Measurements from ENCODE around the gene RAD50.

The RAD50 gene

DNA sequence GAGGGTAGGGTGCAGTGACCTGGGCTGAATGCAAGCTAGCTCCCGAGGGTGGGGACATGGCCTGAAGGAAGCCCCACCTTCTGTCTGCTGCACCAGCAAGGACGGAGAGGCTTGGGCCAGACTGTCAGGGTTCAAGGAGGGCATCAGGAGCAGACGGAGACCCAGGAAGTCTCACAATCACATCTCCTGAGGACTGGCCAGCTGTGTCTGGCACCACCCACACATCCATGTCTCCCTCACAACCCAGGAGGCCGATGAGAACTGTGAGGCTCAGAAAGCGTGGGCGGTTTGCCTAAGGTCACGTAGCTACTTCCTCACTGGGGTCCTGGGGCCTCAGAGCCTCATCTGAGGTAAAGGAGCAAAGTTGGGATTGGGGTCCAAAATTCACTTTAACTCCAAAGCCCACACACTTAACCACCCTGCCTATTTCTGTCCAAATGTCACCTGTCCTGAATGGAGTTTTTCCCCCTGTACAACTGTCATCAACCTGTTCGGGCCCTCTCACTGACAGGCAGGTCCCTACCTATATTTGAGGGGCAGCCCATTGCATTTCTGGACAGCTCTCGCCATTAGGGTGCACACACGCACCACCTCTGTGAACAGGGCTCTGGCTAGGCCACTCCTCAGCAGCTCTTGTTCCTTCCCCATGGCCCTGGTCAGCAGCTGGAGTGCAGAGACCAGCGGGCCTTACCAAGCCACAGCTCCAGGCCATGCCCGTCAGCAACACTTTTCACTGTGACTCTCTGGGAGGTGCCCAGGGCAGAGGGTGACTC, 104.6 kb downstream of the RAD50 start:
- ATAC-seq (no peak), DNase-seq (peak; percentile 43)

DNA sequence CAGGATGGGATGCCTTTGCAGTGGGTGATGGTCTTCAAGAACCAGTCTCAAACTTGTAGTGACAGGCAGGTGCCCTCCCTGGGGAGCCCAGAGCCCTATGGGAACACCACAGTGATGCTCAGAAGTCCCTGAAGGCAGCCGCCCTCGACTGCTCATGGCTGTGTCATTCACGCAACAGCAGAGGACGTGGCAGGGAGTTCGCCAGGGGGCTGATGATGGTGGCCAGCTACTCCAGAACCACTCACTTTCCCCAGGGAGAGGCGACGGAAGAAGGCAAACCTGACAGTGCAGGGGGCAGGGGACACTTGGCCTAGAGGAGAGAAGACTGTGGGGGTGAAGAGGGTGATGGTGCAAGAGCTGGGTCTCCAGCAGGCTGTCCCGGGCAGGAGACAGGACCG, 105.2 kb downstream of the RAD50 start:
- no peak for DNase-seq
- ATAC-seq, result no peak

DNA sequence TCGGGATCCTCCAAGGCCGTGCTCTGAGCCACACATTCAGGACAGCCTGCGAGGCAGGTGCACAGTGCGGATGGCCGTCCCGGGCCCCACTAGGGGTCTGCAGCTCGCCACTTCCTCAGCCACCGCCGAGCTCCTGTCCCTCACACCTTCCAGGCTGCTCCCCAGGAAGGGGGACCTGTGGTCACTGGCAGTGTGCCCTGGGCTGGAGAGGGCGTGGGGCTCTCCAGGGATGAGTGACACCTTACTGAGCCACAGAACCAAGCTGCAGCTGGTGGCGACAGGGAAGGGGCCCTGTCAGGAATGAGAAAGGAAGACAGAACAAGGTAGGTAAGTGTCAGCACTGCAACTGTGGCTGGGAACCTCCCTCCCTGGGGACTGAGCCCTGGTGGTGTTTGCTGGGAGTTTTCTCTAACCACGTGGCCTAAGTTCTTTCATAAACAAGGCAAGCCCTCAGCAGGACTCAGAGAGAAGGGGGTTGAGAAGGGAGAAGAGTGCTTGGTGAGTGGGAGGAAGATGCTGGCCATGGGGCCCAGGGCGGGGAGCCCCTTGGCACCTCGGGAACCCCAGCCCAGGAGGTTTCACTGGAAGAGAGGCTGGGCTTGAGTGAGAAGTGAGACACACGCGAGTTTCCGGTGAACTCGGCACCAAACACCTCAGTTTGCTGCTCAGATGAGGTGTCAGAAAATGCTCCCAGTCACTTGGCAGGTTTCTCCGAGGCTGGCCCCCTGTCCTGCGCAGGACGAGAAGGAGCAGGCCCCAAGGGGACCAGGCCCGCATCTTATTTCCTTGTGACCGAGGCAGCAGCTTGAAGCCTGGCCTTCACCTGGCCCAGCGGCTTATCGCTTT, 106.4 kb downstream of the RAD50 start:
- ATAC-seq, result peak; percentile 64
- peak; percentile 56 for DNase-seq

DNA sequence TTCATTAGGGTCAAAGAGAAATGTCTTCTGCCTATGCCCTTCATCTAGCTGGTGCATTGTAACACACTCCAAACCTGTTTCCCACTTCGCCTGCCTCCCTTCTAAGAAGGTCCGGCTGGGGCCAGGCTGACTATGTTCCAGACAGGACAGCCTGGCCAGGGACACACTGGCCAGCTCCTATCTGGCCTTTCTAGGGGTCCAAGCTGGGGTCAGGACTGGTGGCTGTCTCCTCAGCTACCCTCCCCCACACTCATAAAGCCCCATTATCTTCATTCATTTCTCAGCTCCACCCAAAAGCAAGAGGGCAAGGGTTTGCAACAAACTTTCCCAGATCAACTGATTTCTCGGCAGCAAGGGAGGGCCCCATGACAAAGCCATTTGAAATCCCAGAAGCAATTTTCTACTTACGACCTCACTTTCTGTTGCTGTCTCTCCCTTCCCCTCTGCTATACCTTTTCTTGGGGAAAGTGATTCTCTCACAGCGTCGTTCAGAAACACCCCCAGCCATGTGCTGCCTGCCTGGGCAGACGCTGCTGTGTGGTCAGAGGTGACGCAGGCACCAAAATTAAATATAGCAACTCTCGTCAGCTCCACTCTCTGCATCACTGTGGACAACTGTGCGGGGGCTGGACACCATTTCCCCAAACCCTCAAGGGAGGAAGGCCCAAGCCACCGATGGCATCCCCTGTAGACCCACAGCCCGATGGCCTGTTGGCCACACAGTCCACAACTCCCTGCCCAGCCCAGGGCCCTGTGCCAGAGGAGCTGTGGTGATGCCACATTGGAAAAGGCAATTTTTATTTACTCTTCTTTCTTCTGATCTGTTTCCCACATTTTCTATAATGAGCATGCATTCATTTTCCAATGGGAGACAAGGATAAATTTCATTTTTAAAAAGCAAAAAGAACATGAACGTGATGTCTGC, 107.3 kb downstream of the RAD50 start:
- ATAC-seq, result peak; percentile 20
- no peak for DNase-seq

DNA sequence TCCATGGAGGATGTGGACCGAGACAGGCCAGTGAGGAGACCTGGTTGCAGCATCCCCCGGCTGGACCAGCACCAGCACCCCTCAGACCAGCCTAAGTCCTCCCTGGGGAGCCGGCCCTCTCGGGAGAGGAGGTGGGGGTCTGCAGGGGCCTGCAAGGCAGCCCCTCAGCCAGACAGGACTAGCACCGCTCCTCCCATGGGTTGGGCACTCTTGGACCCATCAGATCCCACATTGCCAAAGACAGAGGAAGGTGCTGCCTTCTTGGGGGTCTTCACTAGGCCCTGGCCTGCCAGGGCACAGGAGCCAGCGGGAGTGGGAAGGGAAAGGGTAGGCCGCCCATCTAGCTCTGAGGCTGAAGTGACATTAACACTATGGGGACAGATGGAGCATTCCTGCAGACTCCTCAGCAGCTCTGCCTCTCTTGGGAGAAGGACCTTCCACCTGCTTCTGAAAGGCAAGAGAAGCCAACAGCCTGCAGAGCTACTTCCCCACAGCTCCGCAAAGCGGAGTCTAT, 108.0 kb downstream of the RAD50 start:
- no peak for DNase-seq
- no peak for ATAC-seq

DNA sequence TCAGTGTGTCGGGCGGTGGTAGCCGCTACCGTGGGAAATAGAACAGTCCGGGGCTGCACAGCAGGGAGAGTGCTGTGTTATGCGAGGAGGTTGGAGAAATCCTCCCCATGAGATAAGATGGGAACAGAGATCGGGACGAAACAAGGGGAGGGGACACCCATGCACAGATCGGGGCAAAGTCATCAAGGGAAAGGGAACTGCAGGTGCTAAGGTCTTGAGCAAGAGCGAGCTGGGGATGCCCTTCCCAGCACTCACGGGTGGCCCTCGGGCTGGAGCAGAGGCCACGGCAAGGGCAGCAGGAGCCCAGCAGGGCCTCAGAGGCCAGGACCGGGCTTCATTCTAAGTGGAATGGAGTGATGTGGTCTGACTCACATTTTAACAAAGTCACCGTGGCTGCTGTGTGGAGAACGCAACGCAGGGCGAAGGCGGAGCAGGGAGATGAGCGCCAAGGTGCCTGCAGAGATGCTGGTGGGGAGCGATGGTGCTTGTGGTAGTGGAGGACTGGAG, 108.8 kb downstream of the RAD50 start:
- no peak for DNase-seq
- no peak for ATAC-seq

DNA sequence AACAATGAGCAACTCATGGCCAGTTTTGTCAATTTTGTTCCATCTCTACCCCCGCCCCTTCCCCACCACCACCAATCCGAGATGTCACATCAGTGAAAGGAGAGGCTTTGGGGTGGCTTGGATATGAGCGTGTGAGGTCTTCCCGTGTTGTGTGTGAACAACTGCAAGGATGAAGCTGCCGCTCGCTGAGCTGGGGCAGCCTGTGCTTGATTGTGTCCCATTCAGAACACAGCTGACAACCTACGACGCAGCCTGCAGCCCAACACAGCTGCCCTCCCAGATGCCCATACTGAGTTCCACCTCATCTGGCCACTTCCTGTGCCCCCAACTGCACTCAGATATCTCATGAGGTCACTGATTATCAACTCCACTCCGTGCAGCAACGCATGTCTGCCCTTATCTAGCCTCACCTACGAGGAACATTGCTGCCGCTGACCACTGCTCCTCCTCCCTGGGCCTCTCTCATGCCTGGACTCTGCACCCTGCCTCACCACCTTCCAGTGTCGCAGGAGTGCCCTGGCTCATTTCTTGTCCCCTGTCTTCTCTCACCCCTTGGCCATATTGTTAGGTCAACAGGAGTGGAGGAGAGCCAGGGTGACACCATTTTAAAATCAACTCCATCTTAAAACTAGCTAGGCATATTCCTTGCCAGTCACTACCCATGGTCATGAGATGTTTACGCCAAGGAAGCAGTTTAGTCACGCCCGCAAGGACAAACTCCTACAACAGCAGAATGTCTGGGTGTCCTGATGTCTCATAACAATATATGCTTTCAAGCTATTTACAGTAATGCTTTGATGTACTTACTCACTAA, 109.7 kb downstream of the RAD50 start:
- no peak for ATAC-seq
- DNase-seq, result no peak

DNA sequence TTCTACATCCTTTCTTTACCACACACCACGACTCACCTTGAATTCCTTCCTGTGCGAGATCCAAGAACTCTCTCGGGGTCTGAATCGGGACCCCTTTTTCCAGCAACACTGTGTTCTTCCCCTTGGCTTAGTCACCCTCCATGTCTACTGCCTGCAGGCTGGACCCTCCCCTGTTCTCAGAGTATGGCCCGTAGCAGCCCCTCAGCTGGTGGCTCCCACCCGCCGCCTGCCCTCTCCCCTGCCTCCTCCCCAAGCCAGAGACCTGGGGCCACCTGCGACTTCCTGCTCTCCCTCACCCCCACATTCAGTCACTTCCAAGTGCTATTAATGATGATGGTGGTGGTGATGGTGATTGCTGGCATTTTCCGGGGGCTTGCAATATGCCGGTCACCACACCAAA, 110.5 kb downstream of the RAD50 start:
- ATAC-seq (no peak), DNase-seq (no peak)

DNA sequence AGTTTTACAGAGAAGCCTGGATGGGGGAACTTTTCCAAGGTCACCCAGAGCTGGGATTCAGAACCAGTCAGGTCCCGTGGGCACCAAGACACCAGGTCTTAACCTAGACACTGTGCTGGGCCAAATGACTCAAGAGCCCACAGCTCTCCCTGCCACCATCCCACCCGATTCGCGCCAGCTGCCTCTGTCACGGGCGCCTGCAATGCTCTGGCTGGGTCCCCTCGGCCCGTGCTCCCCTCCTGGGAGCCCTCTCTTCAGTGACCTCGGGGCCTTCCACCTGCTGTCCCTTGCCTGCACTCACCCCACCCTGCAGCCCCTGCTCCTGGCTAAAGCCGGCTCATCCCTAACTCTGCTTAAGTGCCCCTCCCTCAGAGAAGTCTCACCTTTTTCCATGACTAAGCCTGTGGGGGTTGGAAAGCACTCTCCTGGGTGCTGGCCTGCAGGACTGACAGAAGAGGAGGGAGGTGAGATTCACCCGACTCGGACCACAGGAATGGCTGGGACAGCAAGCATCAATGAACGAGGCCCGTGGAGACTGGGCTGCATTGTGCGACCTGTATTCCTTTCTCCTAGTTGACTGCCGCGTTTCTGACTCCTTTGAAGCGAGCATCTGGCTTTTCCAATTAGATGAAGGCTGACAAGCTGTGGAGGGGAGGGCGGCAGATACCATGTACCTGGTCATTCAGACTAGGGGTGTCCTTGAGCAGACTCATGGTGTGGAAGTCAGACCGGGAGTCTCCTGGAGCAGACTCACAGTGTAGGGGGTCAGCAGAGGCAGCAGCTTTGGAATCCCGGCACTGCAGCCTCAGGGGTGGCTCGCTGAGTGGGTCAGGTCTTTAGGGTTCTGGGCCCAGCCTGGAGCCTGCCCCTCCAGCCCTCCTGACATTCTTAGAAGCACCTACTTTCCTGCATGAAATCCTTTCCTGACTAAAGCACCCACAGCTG, 111.3 kb downstream of the RAD50 start:
- no peak for DNase-seq

DNA sequence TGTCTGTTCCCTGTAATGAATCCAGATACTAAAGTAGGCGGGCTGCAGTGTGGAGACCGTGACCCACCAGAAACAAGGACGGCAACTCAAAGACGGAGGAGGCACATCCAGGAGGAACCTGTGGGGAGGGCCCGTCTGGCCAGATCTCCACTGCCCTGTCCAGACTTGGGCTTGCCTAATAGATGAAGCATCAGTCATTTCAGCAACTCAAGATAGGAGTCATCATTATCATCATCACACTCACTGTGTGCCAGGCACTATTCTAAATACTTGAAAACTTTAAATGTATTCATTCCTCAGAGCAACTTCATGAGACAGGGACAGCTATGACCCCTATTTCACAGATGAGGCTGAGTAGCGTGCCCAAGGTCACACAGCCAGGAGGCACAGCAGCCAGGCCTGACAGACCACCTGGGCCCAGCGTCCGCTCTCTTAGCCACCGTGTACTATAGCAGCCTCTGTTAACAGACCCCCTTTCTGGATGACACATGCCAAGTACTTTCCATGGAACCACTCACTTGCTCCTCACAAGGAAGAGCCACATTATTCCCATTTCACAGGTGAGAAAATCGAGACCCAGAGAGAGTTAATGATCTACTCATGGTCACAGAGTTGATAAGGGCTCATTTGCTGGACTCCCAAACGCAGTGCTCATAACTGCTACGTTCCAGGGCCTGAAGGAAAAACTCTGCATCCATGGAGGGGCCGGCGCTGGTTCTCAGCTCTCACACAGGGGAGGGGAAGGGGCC, 112.1 kb downstream of the RAD50 start:
- no peak for ATAC-seq

More for the DNA sequence above, 111.3 kb downstream of the RAD50 start:
- no peak for ATAC-seq

DNA sequence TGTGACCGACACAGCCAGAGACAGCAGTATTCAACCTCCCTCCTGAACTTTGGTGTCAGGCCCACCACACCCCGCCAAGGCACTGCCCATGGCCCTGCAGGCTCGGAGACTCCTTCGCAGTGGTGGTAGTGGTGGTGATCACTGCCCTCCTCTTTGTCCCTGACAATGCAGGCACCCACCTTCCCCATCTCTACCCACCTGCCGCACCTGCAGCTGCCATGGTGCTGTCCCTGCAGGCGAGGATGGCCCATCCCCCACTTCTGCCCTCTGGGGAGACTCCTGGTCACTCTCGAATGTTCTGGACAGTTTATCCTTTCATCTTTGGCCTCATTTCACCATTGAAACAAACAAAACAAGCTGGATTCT, 112.7 kb downstream of the RAD50 start:
- DNase-seq, result no peak
- ATAC-seq, result no peak

More for the DNA sequence above, 112.1 kb downstream of the RAD50 start:
- DNase-seq, result no peak

DNA sequence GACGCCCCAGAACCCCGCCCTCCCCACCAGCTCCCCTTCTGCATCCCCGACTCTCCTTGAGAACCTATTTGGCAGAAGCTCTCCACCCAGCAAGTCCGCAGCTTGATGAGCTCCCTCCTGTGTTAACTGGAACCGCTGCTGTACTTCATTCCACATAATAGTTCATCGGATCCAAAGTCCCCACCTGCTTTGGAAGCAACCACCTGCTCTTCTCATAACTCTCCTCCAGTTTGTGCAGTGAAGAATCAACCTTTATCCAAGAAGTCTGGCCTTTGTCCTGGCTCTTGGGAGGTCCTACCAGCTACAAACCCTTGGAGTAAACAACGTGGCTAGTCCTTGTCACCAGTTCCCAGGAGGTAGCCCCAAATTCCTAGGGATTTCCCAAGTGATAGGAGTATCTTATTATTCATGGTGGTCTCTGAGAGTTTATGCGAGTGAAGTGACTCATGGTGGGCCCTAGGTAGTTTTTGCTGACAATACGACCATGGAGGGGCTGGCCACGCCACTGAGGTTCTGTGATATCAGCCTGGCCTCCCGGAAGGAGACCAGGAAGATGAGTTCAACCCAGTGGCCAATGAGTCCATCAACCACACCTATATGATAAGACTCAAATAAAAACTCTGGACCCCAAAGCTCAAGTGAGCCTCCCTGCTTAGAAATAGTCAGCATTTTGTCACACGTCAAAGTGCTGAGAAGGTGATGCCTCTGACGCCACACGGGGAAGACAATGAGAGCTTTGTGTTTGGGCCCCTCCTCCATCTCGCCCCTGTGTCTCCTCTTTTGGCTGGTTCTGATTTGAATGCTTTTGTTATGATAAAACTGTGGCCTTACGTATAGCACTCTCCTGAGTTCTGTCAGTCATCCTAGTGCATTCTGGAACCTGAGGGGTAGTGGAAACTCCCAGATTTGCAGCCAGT, 113.4 kb downstream of the RAD50 start:
- ATAC-seq (no peak), DNase-seq (no peak)

DNA sequence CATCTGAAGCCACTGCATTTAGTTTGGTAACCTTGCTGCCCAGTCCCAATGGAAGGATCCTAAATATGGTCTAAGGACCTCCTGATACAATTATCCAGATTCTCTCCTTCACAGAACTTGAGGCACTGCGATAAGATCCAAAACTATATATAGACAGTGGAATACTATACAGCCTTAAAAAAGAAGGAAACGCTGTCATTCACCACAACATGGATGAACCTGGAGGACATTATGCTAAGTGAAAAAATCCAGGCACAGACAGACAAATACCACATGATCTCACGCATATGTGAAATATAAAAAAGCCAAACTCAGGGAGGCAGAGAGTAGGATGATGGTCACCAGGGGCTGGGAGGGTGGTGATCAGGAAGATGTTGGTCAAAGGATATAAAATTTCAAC, 114.2 kb downstream of the RAD50 start:
- ATAC-seq, result no peak

DNA sequence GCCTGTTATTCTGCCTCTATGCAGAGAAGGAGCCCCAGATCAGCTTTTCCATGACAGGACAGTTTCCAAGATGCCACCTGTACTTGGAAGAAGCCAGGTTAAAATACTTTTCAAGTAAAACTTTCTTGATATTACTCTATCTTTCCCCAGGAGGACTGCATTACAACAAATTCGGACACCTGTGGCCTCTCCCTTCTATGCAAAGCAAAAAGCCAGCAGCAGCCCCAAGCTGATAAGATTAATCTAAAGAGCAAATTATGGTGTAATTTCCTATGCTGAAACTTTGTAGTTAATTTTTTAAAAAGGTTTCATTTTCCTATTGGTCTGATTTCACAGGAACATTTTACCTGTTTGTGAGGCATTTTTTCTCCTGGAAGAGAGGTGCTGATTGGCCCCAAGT, 116.7 kb downstream of the RAD50 start:
- ATAC-seq (no peak), DNase-seq (no peak)

More for the DNA sequence above, 114.2 kb downstream of the RAD50 start:
- no peak for DNase-seq

DNA sequence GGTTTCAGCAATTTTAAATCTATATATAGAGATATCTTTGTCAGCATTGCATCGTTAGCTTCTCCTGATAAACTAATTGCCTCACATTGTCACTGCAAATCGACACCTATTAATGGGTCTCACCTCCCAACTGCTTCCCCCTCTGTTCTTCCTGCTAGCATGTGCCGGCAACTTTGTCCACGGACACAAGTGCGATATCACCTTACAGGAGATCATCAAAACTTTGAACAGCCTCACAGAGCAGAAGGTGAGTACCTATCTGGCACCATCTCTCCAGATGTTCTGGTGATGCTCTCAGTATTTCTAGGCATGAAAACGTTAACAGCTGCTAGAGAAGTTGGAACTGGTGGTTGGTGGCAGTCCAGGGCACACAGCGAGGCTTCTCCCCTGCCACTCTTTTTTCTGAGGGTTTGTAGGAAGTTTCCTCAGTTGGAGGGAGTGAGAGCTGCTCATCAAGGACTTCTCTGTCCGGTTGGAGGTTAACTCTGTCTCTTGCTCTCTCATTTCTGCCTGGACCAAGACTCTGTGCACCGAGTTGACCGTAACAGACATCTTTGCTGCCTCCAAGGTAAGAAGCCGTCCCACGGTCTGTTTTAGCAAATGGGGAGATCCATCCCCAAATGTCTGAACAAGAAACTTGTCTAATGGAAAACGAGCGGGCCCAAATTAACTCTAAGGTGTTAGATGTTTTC, 117.3 kb downstream of the RAD50 start, which contains the start of gene IL4:
IL4 (plus strand) TSS at position 51 of the 692 bp plus-strand sequence; CDS start at position 113, 62 bp downstream.
- DNase-seq (no peak), ATAC-seq (no peak)

DNA sequence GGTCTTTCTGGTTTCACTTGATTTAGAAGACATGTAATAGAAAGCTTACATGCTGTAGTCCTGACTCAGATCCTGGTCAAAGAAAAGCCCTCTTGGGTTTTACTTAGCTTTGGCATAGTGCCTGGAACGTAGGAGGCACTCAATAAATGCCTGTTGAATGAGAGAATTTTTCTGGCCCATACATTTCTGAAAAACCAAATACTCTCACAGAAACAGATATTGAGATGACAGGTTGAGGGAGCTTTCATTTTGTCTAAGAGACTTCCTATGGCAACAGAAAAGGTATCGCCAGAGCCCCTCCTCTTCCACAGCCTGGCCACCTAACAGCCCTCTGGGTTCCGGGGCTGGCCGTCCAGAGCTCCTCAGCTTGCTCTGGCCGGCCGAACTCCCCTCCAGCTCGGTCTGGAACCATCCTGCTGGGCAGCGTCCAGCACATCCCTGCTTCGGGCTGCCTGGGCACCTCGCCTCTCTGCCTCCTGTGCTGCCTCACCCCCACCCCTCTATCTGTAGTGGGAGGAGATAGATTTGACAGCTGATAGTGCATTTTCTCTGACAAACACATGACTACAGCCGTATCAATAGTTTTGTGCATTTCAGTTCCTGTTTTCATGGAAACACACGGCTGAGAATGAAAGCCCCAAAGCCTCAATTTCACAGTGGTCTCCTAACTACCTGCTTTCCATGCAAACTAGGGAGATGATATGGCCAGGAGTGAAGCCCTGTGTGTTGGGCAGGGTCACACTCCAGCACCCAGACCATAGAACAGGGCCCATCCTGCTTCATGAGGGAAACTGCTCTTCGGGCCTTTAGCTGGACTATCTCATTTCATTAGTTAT, 118.1 kb downstream of the RAD50 start:
- DNase-seq (no peak), ATAC-seq (peak; percentile 58)
